IMR-90 (cell line): Measurements from ENCODE around the gene NR6A1. TPM values are rescaled to one million over a fixed set of nuclear protein-coding genes. Genes with fewer than 3 reads are reported as not detected.

Source experiments
- ATAC-seq: fragments of 200-7000 bp; cut with Tn5 transposase; 2 replicates; pipeline ENCODE4 v1.9.1; 2020; ENCODE audit warnings: low read depth, mild to moderate bottlenecking, moderate library complexity
- BruUV-seq: library from RNA; stranded (reverse); fragments of 400-500 nt; replicated peaks from 2 replicates; lab custom pipeline; 2021; lab: Mats Ljungman, UMichigan
- CTCF ChIA-PET: fragments of 300-600 bp; formaldehyde crosslinking; extraction: SDS; loops from one replicate; lab custom pipeline; 2021; ENCODE audit warnings: antibody characterized with exemption; lab: Yijun Ruan, JAX
- POLR2A ChIA-PET: fragments of 300-600 bp; sonication (Branson Sonifier 250); formaldehyde crosslinking; loops from one replicate; lab custom pipeline; 2022; ENCODE audit warnings: antibody characterized with exemption; ENCODE audit not compliant: unreplicated experiment; lab: Charles Lee
- DNase-seq: peaks from one replicate; pipeline ENCODE4 v3.0.0; 2013
- H2AFZ ChIP-seq: replicated peaks from 2 replicates; pipeline ENCODE3; 2013; ENCODE audit warnings: low read length, mild to moderate bottlenecking; ENCODE audit not compliant: poor library complexity
- H2AK5ac ChIP-seq: 2 replicates; pipeline ENCODE4 v1.6.1; 2013; ENCODE audit warnings: low read depth, low read length, inconsistent platforms
- H2AK9ac ChIP-seq: replicated peaks from 2 replicates; pipeline ENCODE3; 2013; ENCODE audit warnings: mild to moderate bottlenecking, low read depth, low read length, moderate library complexity; ENCODE audit not compliant: poor library complexity
- H2BK120ac ChIP-seq: 2 replicates; pipeline ENCODE4 v1.6.1; 2013; ENCODE audit warnings: low read depth, low read length, inconsistent platforms
- H2BK15ac ChIP-seq: 3 replicates; pipeline ENCODE4 v1.6.1; 2013; ENCODE audit warnings: low read depth, low read length, inconsistent platforms
- H2BK20ac ChIP-seq: 2 replicates; pipeline ENCODE4 v1.6.1; 2013; ENCODE audit warnings: low read depth, mild to moderate bottlenecking, inconsistent platforms, low read length, moderate library complexity
- H2BK5ac ChIP-seq: 2 replicates; pipeline ENCODE4 v1.6.1; 2013; ENCODE audit warnings: mild to moderate bottlenecking, low read depth, low read length, inconsistent platforms; ENCODE audit not compliant: poor library complexity, severe bottlenecking
- H3K14ac ChIP-seq: replicated peaks from 2 replicates; pipeline ENCODE4 v1.6.1; 2013; ENCODE audit warnings: low read depth, low read length, inconsistent platforms
- H3K18ac ChIP-seq: 2 replicates; pipeline ENCODE4 v1.6.1; 2013; ENCODE audit warnings: low read depth, low read length, control low read depth
- H3K23ac ChIP-seq: 2 replicates; pipeline ENCODE4 v1.6.1; 2013; ENCODE audit warnings: low read depth, low read length, inconsistent platforms
- H3K27ac ChIP-seq: 2 replicates; pipeline ENCODE4 v1.5.1; 2013; ENCODE audit warnings: mild to moderate bottlenecking, control low read depth, low read length; ENCODE audit not compliant: insufficient read depth
- H3K27me3 ChIP-seq: 2 replicates; pipeline ENCODE4 v1.6.1; 2013; ENCODE audit warnings: low read length; ENCODE audit not compliant: control insufficient read depth, insufficient read depth
- H3K36me3 ChIP-seq: 2 replicates; pipeline ENCODE4 v1.6.1; 2013; ENCODE audit warnings: low read length, mixed read lengths; ENCODE audit not compliant: control insufficient read depth, insufficient read depth
- H3K4ac ChIP-seq: 2 replicates; pipeline ENCODE4 v1.6.1; 2013; ENCODE audit warnings: low read depth, low read length, inconsistent platforms
- H3K4me1 ChIP-seq: 2 replicates; pipeline ENCODE4 v1.6.1; 2013; ENCODE audit warnings: low read length, mixed read lengths; ENCODE audit not compliant: control insufficient read depth, insufficient read depth
- H3K4me2 ChIP-seq: 2 replicates; pipeline ENCODE4 v1.6.1; 2013; ENCODE audit warnings: low read depth, mild to moderate bottlenecking, control low read depth, low read length, moderate library complexity
- H3K4me3 ChIP-seq: 2 replicates; pipeline ENCODE4 v1.5.1; 2013; ENCODE audit warnings: low read depth, mild to moderate bottlenecking, control low read depth, low read length, moderate library complexity; ENCODE audit not compliant: insufficient read depth
- H3K56ac ChIP-seq: 2 replicates; pipeline ENCODE4 v1.6.1; 2013; ENCODE audit warnings: low read length, inconsistent platforms; ENCODE audit not compliant: insufficient read depth; ENCODE audit errors: extremely low read depth
- H3K79me1 ChIP-seq, 2 experiments: 2 replicates each; pipeline ENCODE4 v1.6.1; 2013; ENCODE audit warnings: low read length in 2 of 2, inconsistent platforms in 1 of 2, low read depth in 1 of 2
- H3K9ac ChIP-seq: 2 replicates; pipeline ENCODE4 v1.6.1; 2013; ENCODE audit warnings: low read depth, low read length, control low read depth
- H3K9me1 ChIP-seq: 2 replicates; pipeline ENCODE4 v1.6.1; 2013; ENCODE audit warnings: low read length, inconsistent platforms; ENCODE audit not compliant: insufficient read depth
- H3K9me3 ChIP-seq: 2 replicates; pipeline ENCODE4 v1.6.1; 2013; ENCODE audit warnings: low read length; ENCODE audit not compliant: control insufficient read depth, insufficient read depth
- H4K20me1 ChIP-seq: 2 replicates; pipeline ENCODE4 v1.6.1; 2013; ENCODE audit warnings: low read length, inconsistent platforms; ENCODE audit not compliant: insufficient read depth
- H4K5ac ChIP-seq: 2 replicates; pipeline ENCODE4 v1.6.1; 2013; ENCODE audit warnings: mild to moderate bottlenecking, low read depth, low read length, control low read depth
- H4K8ac ChIP-seq, 2 experiments: 2 replicates each; pipeline ENCODE4 v1.6.1; 2013; ENCODE audit warnings: low read depth in 2 of 2, low read length in 2 of 2, control low read depth in 1 of 2, inconsistent platforms in 1 of 2
- H4K91ac ChIP-seq: 2 replicates; pipeline ENCODE4 v1.6.1; 2013; ENCODE audit warnings: low read depth, low read length, inconsistent platforms; ENCODE audit not compliant: insufficient read depth
- BHLHE40 ChIP-seq: fragments of 150-350 bp; IDR thresholded peaks from 2 replicates; pipeline ENCODE4 v1.6.1; 2016; ENCODE audit warnings: mild to moderate bottlenecking, low read depth, low read length
- CEBPB ChIP-seq: IDR thresholded peaks from 2 replicates; pipeline ENCODE4 v1.6.1; 2012; ENCODE audit warnings: low read depth, low read length, improper control_type of control experiment
- CHD1 ChIP-seq: IDR thresholded peaks from 2 replicates; pipeline ENCODE4 v1.6.1; 2012; ENCODE audit warnings: low read depth, low read length, improper control_type of control experiment
- FOS ChIP-seq: fragments of 150-350 bp; IDR thresholded peaks from 2 replicates; pipeline ENCODE4 v1.6.1; 2016; ENCODE audit warnings: low read depth, low read length
- MAFK ChIP-seq: IDR thresholded peaks from 2 replicates; pipeline ENCODE4 v1.6.1; 2012; ENCODE audit warnings: low read depth, low read length, improper control_type of control experiment
- MAZ ChIP-seq: IDR thresholded peaks from 2 replicates; pipeline ENCODE4 v1.6.1; 2012; ENCODE audit warnings: low read depth, mild to moderate bottlenecking, low read length, improper control_type of control experiment, moderate library complexity, borderline replicate concordance
- MXI1 ChIP-seq: IDR thresholded peaks from 2 replicates; pipeline ENCODE4 v1.6.1; 2012; ENCODE audit warnings: low read depth, mild to moderate bottlenecking, low read length, moderate library complexity, borderline replicate concordance
- NFE2L2 ChIP-seq: fragments of 150-350 bp; IDR thresholded peaks from 2 replicates; pipeline ENCODE4 v1.6.1; 2016; ENCODE audit warnings: low read depth, mild to moderate bottlenecking, low read length
- POLR2A ChIP-seq: IDR thresholded peaks from 2 replicates; pipeline ENCODE4 v1.6.1; 2012; ENCODE audit warnings: mild to moderate bottlenecking, low read depth, low read length
- RAD21 ChIP-seq: IDR thresholded peaks from 2 replicates; pipeline ENCODE4 v1.6.1; 2012; ENCODE audit warnings: low read length, improper control_type of control experiment
- RCOR1 ChIP-seq: IDR thresholded peaks from 2 replicates; pipeline ENCODE4 v1.6.1; 2012; ENCODE audit warnings: mild to moderate bottlenecking, low read length, improper control_type of control experiment; ENCODE audit not compliant: insufficient replicate concordance
- RFX5 ChIP-seq: IDR thresholded peaks from 2 replicates; pipeline ENCODE4 v1.8.0; 2012; ENCODE audit warnings: low read depth, mild to moderate bottlenecking, low read length, moderate library complexity
- SMC3 ChIP-seq: fragments of 150-350 bp; IDR thresholded peaks from 2 replicates; pipeline ENCODE4 v1.6.1; 2016; ENCODE audit warnings: low read depth, mild to moderate bottlenecking, antibody characterized with exemption, low read length, moderate library complexity
- WGBS, 2 experiments: methylation state at CpG; one replicate each; pipeline versions ENCODE4 v1.1.5 to v1.1.7; 2013; ENCODE audit warnings: missing lambda C conversion rate in 2 of 2; ENCODE audit not compliant: insufficient read length in 1 of 2; ENCODE audit errors: extremely low coverage in 2 of 2; 5-methylcytosine and 5-hydroxymethylcytosine counted together
- dilution Hi-C: fragments of 300-500 bp; cut with HindIII; formaldehyde crosslinking; loops from one replicate; pipeline ENCODE4 v1.14.3; 2018; ENCODE audit warnings: low sequenced_read_pairs; ENCODE audit not compliant: unreplicated experiment
- in situ Hi-C: fragments of 300-500 bp; cut with MboI; formaldehyde crosslinking; loops from 3 replicates; pipeline ENCODE4 v1.14.3; 2019; ENCODE audit warnings: low sequenced_read_pairs, inconsistent platforms, mixed read lengths
- intact Hi-C: fragments of 100-400 bp; cut with micrococcal nuclease; formaldehyde crosslinking; loops from 2 replicates; pipeline ENCODE4 v1.10.0; 2022
- polyA plus RNA-seq, 3 experiments: library from polyadenylated mRNA; depleted of rRNA; stranded (reverse); fragments of >200 nt; gene quantifications; 2 replicates each; pipeline ENCODE4 v1.2.3, GENCODE V29; 2012; ENCODE audit warnings: low replicate concordance in 1 of 3
- total RNA-seq: library from RNA; depleted of rRNA; stranded (reverse); fragments of >200 nt; gene quantifications from 2 replicates; pipeline ENCODE4 v1.2.3, GENCODE V29; 2012
- TF ChIP-seq, protein P1 (sequence below): fragments of 150-350 bp; IDR thresholded peaks from 2 replicates; pipeline ENCODE4 v1.6.1; 2017; ENCODE audit warnings: mild to moderate bottlenecking, antibody characterized with exemption, low read length, low read depth
- TF ChIP-seq, protein P2 (sequence below): conservative IDR thresholded peaks from 2 replicates; pipeline ENCODE4 v1.5.1; 2012; ENCODE audit warnings: mild to moderate bottlenecking, low read depth, low read length, improper control_type of control experiment
- TF ChIP-seq, protein P3 (sequence below): fragments of 150-350 bp; IDR thresholded peaks from 2 replicates; pipeline ENCODE4 v1.6.1; 2016; ENCODE audit warnings: low read depth, mild to moderate bottlenecking, low read length, moderate library complexity, borderline replicate concordance

NR6A1 gene
- total and polyA plus RNA-seq, 2 of the 4 experiments (the other 2 are of a cell fraction): 0.14 to 0.36 TPM

DNA sequence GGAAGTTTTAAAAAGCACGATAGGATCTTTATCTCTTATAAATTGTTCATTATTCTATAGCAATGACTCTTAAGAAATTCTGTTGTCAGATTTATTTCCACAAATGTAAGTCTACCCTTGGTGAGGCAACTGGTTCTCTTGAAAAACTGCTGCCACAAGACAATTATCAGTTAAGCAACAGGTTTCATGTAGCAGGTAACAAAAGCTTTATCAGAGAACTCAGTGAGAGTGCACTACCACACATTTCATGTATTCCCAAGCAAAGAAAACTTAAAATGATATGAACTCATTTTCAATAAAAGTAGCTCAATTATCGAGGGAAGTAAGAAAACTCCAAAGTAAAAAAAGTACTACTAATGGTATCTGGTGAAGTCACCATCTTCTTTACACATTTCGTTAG lies 9.4 kb downstream of the NR6A1 start:
- H4K8ac ChIP-seq: no peak overlapping the region
- no peaks in the 10 kb centered on the region for H4K20me1 ChIP-seq
- H2BK20ac ChIP-seq: no peak overlapping the region
- no peak overlapping the region for H2BK15ac ChIP-seq
- ATAC-seq (no peak), DNase-seq (no peak)
- H3K9ac ChIP-seq: no peak overlapping the region
- no peak overlapping the region for H2BK5ac ChIP-seq
- H3K9me1 ChIP-seq: no peaks in the 10 kb centered on the region
- peaks cover 70% of the 10 kb centered on the region for H3K27me3 ChIP-seq
- H2AK9ac ChIP-seq: no peak overlapping the region
- intact Hi-C loops: no loop called here
- H3K56ac ChIP-seq: no peak overlapping the region
- no peak overlapping the region for H3K18ac ChIP-seq
- no peak overlapping the region for H2BK120ac ChIP-seq
- ChIA-PET POLR2A (no interaction called here), CTCF (interaction anchor here (1.1 kb wide), 1 partner anchor 10 kb away, joined by 3 read pairs; no protein-coding TSS in a partner anchor)
- TF ChIP-seq CEBPB (no peak), POLR2A (no peak), BHLHE40 (no peak), RAD21 (no peak), NFE2L2 (no peak), SMC3 (no peak), MAZ (no peak), FOS (no peak), MXI1 (no peak), RFX5 (no peak), CHD1 (no peak), MAFK (no peak), RCOR1 (no peak)
- TF ChIP-seq, protein P1, sequence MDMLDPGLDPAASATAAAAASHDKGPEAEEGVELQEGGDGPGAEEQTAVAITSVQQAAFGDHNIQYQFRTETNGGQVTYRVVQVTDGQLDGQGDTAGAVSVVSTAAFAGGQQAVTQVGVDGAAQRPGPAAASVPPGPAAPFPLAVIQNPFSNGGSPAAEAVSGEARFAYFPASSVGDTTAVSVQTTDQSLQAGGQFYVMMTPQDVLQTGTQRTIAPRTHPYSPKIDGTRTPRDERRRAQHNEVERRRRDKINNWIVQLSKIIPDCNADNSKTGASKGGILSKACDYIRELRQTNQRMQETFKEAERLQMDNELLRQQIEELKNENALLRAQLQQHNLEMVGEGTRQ: no peak
- TF ChIP-seq, protein P2, sequence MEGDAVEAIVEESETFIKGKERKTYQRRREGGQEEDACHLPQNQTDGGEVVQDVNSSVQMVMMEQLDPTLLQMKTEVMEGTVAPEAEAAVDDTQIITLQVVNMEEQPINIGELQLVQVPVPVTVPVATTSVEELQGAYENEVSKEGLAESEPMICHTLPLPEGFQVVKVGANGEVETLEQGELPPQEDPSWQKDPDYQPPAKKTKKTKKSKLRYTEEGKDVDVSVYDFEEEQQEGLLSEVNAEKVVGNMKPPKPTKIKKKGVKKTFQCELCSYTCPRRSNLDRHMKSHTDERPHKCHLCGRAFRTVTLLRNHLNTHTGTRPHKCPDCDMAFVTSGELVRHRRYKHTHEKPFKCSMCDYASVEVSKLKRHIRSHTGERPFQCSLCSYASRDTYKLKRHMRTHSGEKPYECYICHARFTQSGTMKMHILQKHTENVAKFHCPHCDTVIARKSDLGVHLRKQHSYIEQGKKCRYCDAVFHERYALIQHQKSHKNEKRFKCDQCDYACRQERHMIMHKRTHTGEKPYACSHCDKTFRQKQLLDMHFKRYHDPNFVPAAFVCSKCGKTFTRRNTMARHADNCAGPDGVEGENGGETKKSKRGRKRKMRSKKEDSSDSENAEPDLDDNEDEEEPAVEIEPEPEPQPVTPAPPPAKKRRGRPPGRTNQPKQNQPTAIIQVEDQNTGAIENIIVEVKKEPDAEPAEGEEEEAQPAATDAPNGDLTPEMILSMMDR: no peak
- TF ChIP-seq, protein P3, sequence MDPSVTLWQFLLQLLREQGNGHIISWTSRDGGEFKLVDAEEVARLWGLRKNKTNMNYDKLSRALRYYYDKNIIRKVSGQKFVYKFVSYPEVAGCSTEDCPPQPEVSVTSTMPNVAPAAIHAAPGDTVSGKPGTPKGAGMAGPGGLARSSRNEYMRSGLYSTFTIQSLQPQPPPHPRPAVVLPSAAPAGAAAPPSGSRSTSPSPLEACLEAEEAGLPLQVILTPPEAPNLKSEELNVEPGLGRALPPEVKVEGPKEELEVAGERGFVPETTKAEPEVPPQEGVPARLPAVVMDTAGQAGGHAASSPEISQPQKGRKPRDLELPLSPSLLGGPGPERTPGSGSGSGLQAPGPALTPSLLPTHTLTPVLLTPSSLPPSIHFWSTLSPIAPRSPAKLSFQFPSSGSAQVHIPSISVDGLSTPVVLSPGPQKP: no peak
- no peaks in the 10 kb centered on the region for H3K36me3 ChIP-seq
- no peak overlapping the region for H3K4ac ChIP-seq
- WGBS, 2 experiments: no CpG with 5 or more reads among the region's 3 CpGs
- H3K9me3 ChIP-seq: no peaks in the 10 kb centered on the region
- no peak overlapping the region for H2AK5ac ChIP-seq
- H3K14ac ChIP-seq: no peak overlapping the region
- no peak overlapping the region for H3K4me3 ChIP-seq
- peaks cover 1% of the 10 kb centered on the region; the same call in 1 of the 2 replicates for H3K4me1 ChIP-seq
- in situ Hi-C loops: no loop called here
- dilution Hi-C loops: no loop called here
- no peaks in the 10 kb centered on the region for H3K79me1 ChIP-seq
- BruUV-seq: no TSS peak
- no peak overlapping the region for H3K27ac ChIP-seq
- no peak overlapping the region for H3K23ac ChIP-seq
- no peak overlapping the region for H4K5ac ChIP-seq
- no peak overlapping the region for H4K91ac ChIP-seq
- no peak overlapping the region for H2AFZ ChIP-seq
- H3K4me2 ChIP-seq: no peak overlapping the region
